Left colon (tissue), 2 donors: ENCODE data around the gene TMTC2. TPM values are rescaled to one million over a fixed set of nuclear protein-coding genes. Genes with fewer than 3 reads are reported as not detected.

Source experiments
- ATAC-seq: fragments of 200-7000 bp; cut with Tn5 transposase; one replicate; pipeline ENCODE4 v1.9.1; 2020; ENCODE audit warnings: mild to moderate bottlenecking, moderate library complexity
- DNase-seq, 2 donors: peaks; one replicate each; pipeline ENCODE4 v3.0.0-alpha.2; 2020
- intact Hi-C, 2 donors: fragments of 100-400 bp; cut with DNase I in 1 of 2; cut with micrococcal nuclease in 1 of 2; formaldehyde crosslinking; loops; one replicate each; pipeline versions ENCODE4 v1.11.2 to v1.14.0; 2022; cut with DNase I, micrococcal nuclease
- total RNA-seq, 2 donors: library from RNA; stranded (reverse); fragmentation: NEBNext Ultra II Directional; extraction: Animal tissue kit (Norgen Biotek cat#: 25700); gene quantifications; one replicate each; pipeline ENCODE4 v1.2.1, GENCODE V29; 2021
- donor health status: DM: no; HTN: no; CAD: no.
- donor health status: DM: yes; HTN: yes; CAD: no.

Gene TMTC2
- total RNA-seq, 2 donors from 2014 or later: 11.6 to 14.7 TPM

DNA sequence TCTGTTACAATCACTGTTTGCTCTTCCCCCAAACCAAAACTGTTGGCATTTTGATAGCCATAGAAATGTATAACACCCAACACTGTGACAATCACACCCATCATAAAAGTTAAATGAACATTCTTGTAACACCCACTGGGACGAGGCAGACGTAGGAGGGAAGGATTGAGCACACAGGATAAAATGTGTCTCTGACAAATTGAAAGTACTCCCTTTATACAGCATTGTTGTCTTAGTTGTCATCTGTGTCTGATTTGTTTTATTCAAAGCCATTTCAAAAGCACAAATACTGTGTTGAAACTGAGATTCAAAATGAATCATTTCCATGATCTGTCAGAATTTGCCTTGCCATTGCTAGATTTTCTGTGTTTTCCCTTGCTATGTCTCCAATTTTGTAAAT, 436.3 kb downstream of the TMTC2 start:
- no peak for ATAC-seq
- intact Hi-C loops: no loop called here
- no peak for DNase-seq

- ATAC-seq (no peak), DNase-seq (no peak)
- intact Hi-C loops: no loop called here
Measured at GRCh38 chr12:83128540-83128939, 441.8 kb downstream of the TMTC2 start.

DNA sequence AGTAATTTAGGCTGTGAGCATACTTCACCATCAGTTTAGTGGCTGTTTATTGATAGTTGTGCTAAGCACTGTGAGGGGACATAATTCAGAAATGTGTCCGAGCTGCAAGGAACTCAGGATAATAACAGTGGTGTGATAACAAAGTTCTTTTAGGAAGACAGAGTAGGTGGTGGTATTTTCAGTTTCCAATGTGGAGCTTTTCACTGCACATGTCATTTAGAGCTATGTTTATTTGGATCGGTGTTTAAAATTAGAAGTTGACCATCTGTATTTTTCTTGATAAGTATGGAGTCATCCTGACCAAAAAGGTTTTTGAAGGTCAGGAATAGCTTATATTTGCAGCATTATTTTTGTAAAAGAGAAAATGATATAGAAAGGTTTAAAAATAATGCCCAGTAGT, 443.5 kb downstream of the TMTC2 start:
- ATAC-seq (no peak), DNase-seq (no peak)
- intact Hi-C loops: no loop called here

DNA sequence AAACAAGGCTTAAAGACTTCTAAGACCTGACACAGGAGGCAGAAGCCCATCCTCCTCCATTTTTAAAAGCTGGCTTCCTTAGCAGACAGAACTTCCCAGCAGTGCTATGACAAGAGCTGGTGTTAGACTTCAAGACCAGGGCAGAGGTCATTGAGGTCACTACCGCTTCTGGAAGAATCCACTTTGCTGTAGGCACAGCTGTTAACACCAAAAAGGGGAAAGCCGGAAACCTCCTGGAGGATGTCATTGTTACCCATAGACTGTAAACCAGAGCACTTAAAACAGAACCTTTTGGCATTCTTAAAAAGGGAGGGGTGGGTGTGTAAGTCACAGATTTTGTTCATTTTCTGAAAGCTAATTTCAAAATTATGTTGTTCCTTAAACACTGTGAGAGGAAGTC, 445.7 kb downstream of the TMTC2 start:
- ATAC-seq (no peak), DNase-seq (no peak)
- intact Hi-C loops: no loop called here

DNA sequence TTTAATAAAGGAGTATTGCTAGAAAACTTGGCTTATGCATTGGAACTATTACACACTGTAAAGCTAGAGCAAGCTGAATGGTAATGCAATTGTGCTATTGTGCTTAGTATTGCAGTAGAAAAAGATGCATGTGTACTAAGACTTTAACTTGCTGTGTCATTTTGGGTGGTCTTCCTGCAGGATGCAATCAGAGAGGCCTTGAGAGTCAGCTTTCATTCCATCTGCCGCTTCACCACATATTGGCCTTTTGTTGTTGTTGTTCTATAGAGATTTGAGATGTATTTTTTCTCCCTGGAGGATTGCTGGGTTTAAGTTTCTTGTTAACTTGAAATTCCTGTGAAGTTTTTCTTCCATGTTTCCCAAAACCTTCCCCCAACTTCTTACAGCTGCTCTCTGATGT, 449.7 kb downstream of the TMTC2 start:
- DNase-seq (no peak), ATAC-seq (no peak)
- intact Hi-C loops: no loop called here

DNA sequence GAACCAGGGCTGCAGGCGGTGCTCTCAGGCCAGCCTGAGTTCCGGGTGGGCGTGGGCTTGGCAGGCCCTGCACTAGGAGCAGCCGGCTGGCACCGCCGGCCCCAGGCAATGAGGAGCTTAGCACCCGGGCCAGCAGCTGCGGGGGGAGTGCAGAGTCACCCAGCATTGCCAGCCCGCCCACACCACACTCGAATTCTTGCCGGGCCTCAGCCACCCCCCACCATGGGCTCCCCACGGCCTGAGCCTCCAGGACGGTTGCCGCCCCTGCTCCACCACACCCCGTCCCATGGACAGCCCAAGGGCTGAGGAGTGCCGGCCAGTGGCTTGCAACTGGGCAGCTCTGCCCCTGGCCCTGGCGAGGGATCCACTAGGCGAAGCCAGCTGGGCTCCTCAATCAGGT, 453.4 kb downstream of the TMTC2 start:
- intact Hi-C loops: no loop called here
- DNase-seq (no peak), ATAC-seq (no peak)

DNA sequence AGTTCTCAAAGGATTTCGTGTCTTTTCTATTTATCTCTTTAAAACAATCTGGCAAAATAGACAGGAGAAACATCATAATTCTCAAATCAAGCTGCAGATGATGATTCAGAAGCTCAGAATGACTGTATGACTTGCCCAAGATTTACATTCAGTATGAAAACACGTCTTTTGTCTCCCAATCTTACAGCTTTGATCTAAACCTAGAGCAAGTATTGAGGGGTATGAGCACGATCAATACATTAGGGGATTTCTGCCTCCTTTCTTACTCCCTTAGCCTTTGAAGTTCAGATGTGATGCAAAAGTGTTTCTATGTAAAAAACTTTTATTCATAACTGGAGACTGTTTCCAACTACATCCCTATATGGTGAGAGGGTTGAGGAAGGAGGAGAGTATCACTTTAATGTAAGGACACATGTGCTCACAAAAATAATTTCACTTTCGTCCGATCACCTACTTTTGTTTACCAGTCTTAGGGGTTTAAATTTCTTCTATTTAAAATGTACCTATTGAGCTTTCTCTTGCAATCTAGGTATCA, 454.8 kb downstream of the TMTC2 start:
- intact Hi-C loops: no loop called here
- ATAC-seq: no peak
- no peak for DNase-seq

DNA sequence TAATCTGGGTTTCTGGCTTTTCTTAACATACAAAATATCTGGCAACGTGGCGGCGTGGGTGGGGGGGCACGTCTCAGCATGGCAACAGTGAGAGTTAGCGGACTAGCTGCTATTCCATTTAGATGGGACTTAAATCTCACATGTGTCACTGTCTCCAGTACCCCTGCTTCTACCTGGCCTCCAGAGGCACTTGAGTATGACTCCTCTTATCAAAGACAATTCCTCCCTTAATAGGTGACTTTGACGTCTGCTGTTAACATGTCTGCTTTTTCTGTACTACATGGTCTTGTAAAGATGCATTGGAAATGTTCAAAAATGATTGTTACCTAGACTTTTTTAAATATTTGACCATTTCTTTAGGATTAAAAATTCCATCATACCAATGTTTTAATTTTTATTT, 456.2 kb downstream of the TMTC2 start:
- intact Hi-C loops: no loop called here
- DNase-seq (no peak), ATAC-seq (no peak)

DNA sequence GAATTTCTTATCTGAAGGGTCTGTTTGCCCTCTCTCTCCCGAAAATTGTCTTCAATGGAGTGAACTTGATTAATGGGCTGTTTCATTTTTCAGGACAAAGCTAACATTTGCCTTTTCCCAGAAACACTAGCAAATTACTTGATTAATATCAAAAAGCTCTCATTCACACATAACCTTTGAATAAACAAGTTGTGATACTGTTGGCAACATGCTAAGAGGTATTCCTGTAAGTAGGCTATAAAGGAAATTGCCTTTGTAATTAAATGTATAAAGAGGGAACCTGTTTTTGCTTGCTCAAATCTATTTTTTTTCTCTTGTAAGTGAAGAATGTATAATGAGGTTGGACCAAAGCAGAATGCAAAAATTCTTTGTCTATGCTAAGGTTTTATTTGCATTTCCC, 457.2 kb downstream of the TMTC2 start:
- intact Hi-C loops: no loop called here
- DNase-seq (no peak), ATAC-seq (no peak)

DNA sequence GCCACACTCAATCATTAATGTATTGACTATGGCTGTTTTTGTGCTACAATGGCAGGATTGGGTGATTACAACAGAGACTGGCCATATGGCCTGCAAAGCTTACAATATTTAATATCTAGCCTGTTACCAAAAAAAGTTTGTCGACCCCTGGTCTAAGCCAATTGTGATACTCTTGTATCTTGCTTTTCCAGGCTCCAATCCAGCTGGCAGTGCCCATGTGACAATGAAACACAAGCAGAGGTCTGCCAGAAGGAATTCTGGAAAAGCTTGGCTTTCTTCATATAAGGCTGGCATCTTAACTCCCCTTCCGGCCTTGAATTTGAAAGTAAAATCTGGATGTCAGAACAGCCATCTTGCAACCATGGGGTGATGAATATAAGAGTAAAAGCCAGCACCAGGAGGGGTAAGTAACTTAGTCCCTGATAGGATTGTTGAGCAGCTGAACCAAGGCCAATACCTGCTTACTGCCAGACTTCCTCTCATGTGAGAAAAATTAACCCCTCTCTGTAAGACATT, 458.7 kb downstream of the TMTC2 start:
- no peak for DNase-seq
- intact Hi-C loops: no loop called here

DNA sequence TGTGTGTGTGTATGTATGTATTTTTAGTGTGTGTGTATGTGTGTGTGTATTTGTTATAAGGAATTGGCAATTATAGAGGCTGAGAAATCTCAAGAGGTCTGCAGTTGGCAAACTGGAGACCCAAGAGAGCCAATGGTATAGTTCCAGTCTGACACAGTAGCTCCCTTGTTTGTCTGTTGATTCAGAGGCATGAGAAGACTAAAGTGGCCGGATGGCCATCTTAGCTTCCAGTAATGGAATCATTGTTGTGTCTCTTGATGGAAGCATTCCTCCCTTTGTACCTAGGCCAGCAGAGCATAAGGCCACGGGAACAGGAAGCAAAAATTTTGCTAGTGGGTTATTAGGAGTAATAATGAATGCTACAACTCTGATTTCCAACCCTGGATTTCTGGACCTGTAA, 460.6 kb downstream of the TMTC2 start:
- DNase-seq (no peak), ATAC-seq (no peak)
- intact Hi-C loops: no loop called here

More for the DNA sequence above, 458.7 kb downstream of the TMTC2 start:
- no peak for ATAC-seq

DNA sequence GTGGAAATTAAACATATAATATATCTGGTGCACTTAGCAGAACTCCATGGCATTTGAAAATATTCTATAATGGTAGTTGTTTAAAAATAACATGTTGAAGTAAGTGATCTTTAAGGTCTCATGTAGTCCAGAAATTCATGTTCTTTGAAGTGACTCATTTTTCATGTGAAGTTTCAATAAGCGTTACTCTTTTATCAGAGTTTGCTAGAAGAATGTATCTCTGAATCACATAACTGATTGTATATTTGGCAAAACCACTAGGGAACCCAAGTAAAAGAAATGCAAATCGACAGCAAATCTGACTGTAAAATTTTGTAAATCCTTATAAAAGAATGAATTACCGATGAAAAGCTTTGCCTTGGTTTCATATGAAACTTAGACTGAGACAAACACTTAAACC, 463.3 kb downstream of the TMTC2 start:
- DNase-seq (no peak), ATAC-seq (no peak)
- intact Hi-C loops: no loop called here

DNA sequence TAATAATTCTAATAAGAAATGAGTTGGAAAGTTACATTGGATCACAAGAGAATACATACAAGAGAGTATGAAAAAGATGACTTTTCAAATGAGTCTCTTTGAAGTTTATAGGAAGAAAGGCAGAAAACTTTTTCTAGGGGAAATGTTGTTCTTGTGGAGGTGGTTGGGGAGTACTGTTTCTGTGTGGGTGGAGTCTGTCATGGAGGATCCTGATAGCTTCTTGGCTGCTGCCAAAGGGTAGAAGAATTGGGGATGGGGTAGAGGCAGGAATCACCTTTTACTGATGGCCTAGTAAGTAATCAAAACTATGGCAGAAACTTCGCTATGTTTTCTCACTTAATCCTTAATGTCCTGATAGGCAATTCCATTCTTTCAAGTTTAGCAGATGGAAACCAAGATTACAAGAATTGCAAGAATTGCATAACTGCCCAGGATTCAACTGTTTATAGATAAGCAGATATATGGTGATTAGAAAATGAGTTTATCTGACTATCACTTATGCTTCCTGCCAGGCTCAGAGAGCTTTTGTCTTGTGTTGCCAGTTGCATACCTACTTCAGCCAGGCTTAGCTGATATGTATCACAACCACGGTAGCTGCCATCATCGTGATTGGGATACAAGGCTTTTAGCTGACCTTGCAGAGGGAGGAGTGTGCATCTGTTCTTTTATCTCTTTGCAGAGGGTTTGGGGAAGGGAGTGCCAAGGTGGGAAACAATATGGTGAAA, 463.9 kb downstream of the TMTC2 start:
- no peak for ATAC-seq
- DNase-seq: no peak
- intact Hi-C loops: no loop called here

GRCh38 chr12:83153177-83153576, 466.5 kb downstream of the TMTC2 start:
- intact Hi-C loops: no loop called here
- ATAC-seq (no peak), DNase-seq (no peak)

GRCh38 chr12:83156815-83157214, 470.1 kb downstream of the TMTC2 start:
- DNase-seq: no peak
- intact Hi-C loops: no loop called here
- no peak for ATAC-seq

- ATAC-seq: no peak
- intact Hi-C loops: no loop called here
- no peak for DNase-seq
Measured at GRCh38 chr12:83157604-83158003, 470.9 kb downstream of the TMTC2 start.

GRCh38 chr12:83158613-83159207, 472.0 kb downstream of the TMTC2 start:
- intact Hi-C loops: no loop called here
- ATAC-seq: no peak
- DNase-seq: no peak

DNA sequence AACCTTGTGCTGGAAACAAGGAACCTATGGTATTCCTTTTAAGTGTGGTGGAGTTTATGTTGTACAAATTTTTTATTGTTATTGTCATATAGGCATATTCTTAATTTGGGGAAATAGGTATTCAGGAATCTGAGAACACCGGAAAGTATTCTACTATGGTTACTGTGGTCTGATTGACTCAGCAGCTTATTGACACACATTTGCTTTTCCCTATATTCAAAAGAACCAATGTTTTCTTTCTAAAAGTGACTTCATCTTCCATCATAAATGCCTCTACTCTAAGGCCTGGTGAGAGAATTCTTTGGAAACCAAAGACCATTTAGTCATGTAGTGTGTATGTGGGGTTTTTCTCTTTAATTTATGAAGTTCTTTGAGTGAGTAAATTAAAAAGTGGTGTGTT, 474.8 kb downstream of the TMTC2 start:
- ATAC-seq: no peak
- intact Hi-C loops: no loop called here
- no peak for DNase-seq

DNA sequence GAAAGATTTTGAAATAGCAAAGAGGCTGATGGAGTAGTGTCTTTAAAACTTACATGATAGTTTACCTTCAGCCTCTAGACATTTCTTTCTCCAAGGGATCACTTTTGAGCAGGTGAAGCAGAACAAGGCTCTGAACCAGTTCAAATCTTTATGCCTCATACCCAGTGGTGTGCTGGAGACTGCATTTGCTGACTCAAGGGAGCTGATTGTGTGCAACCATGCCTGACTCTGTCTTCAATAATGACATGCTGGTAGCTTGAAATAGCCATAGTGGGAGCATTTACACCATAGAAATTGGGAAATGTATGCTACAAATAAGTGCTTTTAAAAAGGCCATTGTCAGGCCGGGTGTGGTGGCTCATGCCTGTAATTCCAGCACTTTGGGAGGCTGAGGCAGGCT, 482.0 kb downstream of the TMTC2 start:
- intact Hi-C loops: no loop called here
- no peak for DNase-seq
- ATAC-seq: no peak

DNA sequence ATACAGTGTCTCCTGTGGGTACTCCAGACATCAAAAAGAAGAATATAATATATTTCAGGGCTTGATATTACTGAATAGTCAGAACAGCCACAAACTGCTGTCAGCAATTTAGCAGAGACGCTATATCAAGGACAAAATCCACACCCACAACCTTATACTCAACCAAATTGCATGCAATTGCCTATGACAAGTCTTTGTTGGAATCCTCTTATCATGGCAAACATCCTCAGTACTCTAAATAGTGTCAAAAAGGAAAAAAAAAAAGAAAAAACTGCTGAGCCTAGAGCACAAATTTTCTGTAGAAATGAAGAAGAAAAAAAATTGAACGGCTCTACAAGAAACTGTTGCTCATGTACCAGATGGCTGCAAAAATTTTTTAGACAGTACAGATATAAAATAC, 485.7 kb downstream of the TMTC2 start:
- ATAC-seq (no peak), DNase-seq (no peak)
- intact Hi-C loops: no loop called here
